Measurements from ENCODE around the gene RASGRF2. TPM values are rescaled to one million over a fixed set of nuclear protein-coding genes. Genes with fewer than 3 reads are reported as not detected.
A peak's percentile ranks its signal among the peaks of the same experiment; 100 is the strongest.

Gene RASGRF2
- total and polyA plus RNA-seq, 2 experiments from 2014 or later = 0.04 TPM; not detected in 1

DNA sequence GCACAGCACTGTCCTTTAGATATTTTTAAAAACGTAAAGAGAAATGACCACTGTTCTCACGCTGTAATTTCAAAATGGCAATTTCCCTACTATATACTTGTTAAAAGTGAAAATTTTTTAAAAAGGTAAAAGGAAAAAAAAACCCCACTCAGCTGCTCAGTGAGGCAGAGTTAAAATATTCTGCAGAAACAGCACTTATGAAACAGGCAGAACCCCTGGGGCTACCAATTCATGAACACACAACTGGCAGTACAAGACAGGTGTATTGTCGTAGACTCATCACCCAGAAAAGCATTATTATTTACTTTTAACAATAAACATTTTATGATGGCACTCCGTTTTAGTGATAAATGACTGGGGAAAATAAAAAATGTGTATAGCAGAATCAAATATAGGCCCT lies 1.5 kb upstream of the RASGRF2 start:
- Histone ChIP-seq H2AFZ (no peak overlapping the region), H3K9me2 (ENCODE audit: insufficient read depth) (no peaks in the 10 kb centered on the region), H3K4me1 (ENCODE audit: insufficient read depth) (no peaks in the 10 kb centered on the region), H3K9ac (no peak overlapping the region), H3K27ac (no peak overlapping the region), H3F3A (ENCODE audit: insufficient read depth) (no peaks in the 10 kb centered on the region), H3K9me3 (ENCODE audit: low read depth) (no peaks in the 10 kb centered on the region), H3K4me3 (no peak overlapping the region), H3K27me3 (replicated peaks; ENCODE audit: insufficient read depth) (peaks cover 70% of the 10 kb centered on the region), H3K4me2 (ENCODE audit: unreplicated experiment) (no peak overlapping the region), H3K79me2 (ENCODE audit: insufficient read depth) (no peaks in the 10 kb centered on the region), H3K36me3 (ENCODE audit: low read depth) (no peaks in the 10 kb centered on the region), H4K20me1 (ENCODE audit: insufficient read depth) (no peaks in the 10 kb centered on the region)
- DNase-seq = no peak
- no peak for TF ChIP-seq EZH2phosphoT487 (IDR thresholded peaks at IDR 0.05; ENCODE audit: insufficient read depth, low read depth)
- TF ChIP-seq EZH2 (IDR thresholded peaks at IDR 0.05; ENCODE audit: insufficient read depth, poor library complexity, severe bottlenecking) = no peak
- in situ Hi-C loops (cut with MboI) = no loop called here
- WGBS, 2 experiments (ENCODE audit: low coverage in 1 of 2, low lambda C conversion rate in 2 of 2, missing lambda C conversion rate in 2 of 2) = 50 to 51% methylated on average over 4 of the region's 4 CpGs

DNA sequence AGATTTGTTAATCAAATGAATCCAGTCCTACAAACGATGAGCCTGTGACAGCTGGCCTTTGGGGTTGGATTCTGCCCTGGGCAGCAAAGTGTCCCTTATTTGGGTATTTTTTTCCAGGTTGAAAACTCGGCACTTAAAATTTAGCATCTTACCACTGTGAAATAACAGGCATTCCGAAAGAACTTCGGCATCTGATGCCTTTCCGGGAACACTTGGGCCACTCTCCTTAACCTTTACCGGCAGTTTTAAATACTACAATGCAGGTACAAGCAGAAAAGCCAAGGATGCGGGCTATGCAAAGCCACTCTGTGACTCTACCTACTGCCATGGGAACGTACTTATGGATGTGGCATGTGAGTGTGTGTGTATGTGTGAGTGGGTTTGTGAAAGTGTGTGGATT lies 1.0 kb upstream of the RASGRF2 start:
- no peak overlapping the region for H2AFZ ChIP-seq
- H3K4me2 ChIP-seq (ENCODE audit: unreplicated experiment) = no peak overlapping the region
- 67 to 72% methylated on average over 8 of the region's 8 CpGs for WGBS, 2 experiments (ENCODE audit: low coverage in 1 of 2, low lambda C conversion rate in 2 of 2, missing lambda C conversion rate in 2 of 2)
- peaks cover 70% of the 10 kb centered on the region for H3K27me3 ChIP-seq (replicated peaks; ENCODE audit: insufficient read depth)
- H3F3A ChIP-seq (ENCODE audit: insufficient read depth) = no peaks in the 10 kb centered on the region
- no peak for DNase-seq
- no peak overlapping the region for H3K4me3 ChIP-seq
- H3K9me3 ChIP-seq (ENCODE audit: low read depth) = no peaks in the 10 kb centered on the region
- no peak overlapping the region for H3K9ac ChIP-seq
- no peaks in the 10 kb centered on the region for H4K20me1 ChIP-seq (ENCODE audit: insufficient read depth)
- no peak overlapping the region for H3K27ac ChIP-seq
- no peaks in the 10 kb centered on the region for H3K4me1 ChIP-seq (ENCODE audit: insufficient read depth)
- TF ChIP-seq EZH2 (IDR thresholded peaks at IDR 0.05; ENCODE audit: insufficient read depth, poor library complexity, severe bottlenecking) = no peak
- TF ChIP-seq EZH2phosphoT487 (IDR thresholded peaks at IDR 0.05; ENCODE audit: insufficient read depth, low read depth) = no peak
- in situ Hi-C loops (cut with MboI) = no loop called here
- H3K79me2 ChIP-seq (ENCODE audit: insufficient read depth) = no peaks in the 10 kb centered on the region
- H3K9me2 ChIP-seq (ENCODE audit: insufficient read depth) = no peaks in the 10 kb centered on the region
- no peaks in the 10 kb centered on the region for H3K36me3 ChIP-seq (ENCODE audit: low read depth)

DNA sequence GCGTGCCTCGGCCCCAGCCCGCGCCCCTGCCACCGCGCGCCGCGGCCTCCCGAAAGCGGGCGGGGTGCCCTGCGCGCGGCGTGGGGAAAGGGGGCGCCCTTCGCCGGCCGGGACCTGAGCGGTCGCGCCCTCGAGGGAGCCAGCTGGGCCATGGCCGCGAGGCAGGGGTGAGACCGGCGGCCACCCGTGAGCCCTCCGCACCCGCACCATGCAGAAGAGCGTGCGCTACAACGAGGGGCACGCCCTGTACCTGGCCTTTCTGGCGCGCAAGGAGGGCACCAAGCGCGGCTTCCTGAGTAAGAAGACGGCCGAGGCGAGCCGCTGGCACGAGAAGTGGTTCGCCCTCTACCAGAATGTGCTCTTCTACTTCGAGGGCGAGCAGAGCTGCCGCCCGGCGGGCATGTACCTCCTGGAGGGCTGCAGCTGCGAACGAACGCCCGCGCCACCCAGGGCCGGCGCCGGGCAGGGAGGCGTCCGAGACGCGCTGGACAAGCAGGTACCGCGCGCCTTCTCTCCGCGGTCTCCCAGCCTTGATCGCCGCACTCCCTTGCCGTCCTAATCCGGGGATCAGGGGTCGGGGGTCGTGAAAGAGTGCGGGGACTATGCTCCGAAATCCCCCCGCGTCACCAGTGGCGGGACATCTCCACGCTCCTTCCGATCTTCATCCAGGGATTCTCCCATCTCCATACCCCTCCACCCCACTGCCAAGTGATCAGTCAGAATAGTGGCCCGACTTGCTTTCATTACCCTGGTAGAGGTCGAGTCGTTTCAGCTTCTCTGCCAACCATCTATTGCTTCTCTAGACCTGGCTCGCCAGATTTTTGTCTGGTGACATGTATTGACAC lies 590 bp downstream of the RASGRF2 start:
- H3K36me3 ChIP-seq (ENCODE audit: low read depth) = no peaks in the 10 kb centered on the region
- no peak for TF ChIP-seq EZH2phosphoT487 (IDR thresholded peaks at IDR 0.05; ENCODE audit: insufficient read depth, low read depth)
- no peak for TF ChIP-seq EZH2 (IDR thresholded peaks at IDR 0.05; ENCODE audit: insufficient read depth, poor library complexity, severe bottlenecking)
- H3K4me2 ChIP-seq (ENCODE audit: unreplicated experiment) = no peak overlapping the region
- DNase-seq = peak; percentile 19
- in situ Hi-C loops (cut with MboI) = no loop called here
- no peak overlapping the region for H3K27ac ChIP-seq
- peak overlapping the region; percentile 39; the same call in 1 of the 2 replicates for H3K4me3 ChIP-seq
- H4K20me1 ChIP-seq (ENCODE audit: insufficient read depth) = no peaks in the 10 kb centered on the region
- no peak overlapping the region for H3K9ac ChIP-seq
- H3K9me3 ChIP-seq (ENCODE audit: low read depth) = no peaks in the 10 kb centered on the region
- no peaks in the 10 kb centered on the region for H3F3A ChIP-seq (ENCODE audit: insufficient read depth)
- 2 to 4% methylated on average over 69 to 78 of the region's 84 CpGs for WGBS, 2 experiments (ENCODE audit: low coverage in 1 of 2, low lambda C conversion rate in 2 of 2, missing lambda C conversion rate in 2 of 2)
- H3K9me2 ChIP-seq (ENCODE audit: insufficient read depth) = no peaks in the 10 kb centered on the region
- no peaks in the 10 kb centered on the region for H3K4me1 ChIP-seq (ENCODE audit: insufficient read depth)
- H3K79me2 ChIP-seq (ENCODE audit: insufficient read depth) = no peaks in the 10 kb centered on the region
- peaks cover 78% of the 10 kb centered on the region for H3K27me3 ChIP-seq (replicated peaks; ENCODE audit: insufficient read depth)
- H2AFZ ChIP-seq = no peak overlapping the region

DNA sequence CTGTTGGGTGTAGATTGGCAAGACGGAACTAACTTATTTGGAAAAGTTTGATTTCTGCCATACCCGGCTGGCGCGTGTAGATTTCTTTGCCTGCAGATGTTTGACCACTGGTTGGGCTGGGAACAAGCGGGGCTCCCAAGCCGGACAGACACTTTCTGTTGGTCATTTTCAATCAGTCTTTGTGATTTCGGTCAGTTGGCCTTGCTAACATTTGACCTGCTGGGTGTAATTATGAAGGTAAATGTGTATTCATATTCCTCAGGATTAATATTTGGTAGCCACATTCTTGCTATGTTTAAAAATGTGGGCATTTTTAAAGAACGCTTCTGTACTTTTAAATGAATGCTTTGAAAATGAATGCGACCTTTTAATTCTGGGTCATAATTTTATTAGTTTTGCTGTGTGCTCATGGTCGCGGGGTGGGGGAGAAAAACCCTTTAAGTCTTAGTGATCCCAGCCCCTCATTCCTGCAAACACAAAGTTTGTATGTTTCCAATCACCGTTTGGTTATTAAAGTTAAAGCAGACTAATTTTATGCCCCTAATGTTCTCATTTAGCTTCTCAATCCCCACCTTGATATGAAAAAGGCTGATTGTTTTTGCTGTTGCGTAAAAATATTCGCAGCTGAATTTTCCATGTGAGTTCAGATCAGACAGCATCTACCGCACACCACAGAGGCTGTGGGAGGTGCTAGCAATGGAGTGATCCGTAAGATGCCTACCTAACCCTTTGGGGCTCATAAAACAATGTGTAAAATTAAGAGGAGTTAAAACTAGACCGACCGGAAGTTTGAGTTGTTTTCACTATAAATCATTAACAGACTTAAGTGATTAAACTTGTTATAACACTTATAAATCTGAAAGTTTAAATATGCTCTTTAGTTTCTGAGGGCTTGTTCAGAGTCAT lies 1.5 kb downstream of the RASGRF2 start:
- no peak overlapping the region for H2AFZ ChIP-seq
- H3K9me3 ChIP-seq (ENCODE audit: low read depth) = no peaks in the 10 kb centered on the region
- H3K79me2 ChIP-seq (ENCODE audit: insufficient read depth) = no peaks in the 10 kb centered on the region
- no peak overlapping the region for H3K9ac ChIP-seq
- TF ChIP-seq EZH2 (IDR thresholded peaks at IDR 0.05; ENCODE audit: insufficient read depth, poor library complexity, severe bottlenecking) (peak; percentile 90), EZH2phosphoT487 (IDR thresholded peaks at IDR 0.05; ENCODE audit: insufficient read depth, low read depth) (0 out of 2 replicates have a peak, but pooled peaks have one; percentile 21)
- H4K20me1 ChIP-seq (ENCODE audit: insufficient read depth) = no peaks in the 10 kb centered on the region
- H3K4me3 ChIP-seq = no peak overlapping the region
- H3K27me3 ChIP-seq (replicated peaks; ENCODE audit: insufficient read depth) = peaks cover 71% of the 10 kb centered on the region
- H3K4me2 ChIP-seq (ENCODE audit: unreplicated experiment) = no peak overlapping the region
- H3K9me2 ChIP-seq (ENCODE audit: insufficient read depth) = no peaks in the 10 kb centered on the region
- H3K4me1 ChIP-seq (ENCODE audit: insufficient read depth) = no peaks in the 10 kb centered on the region
- WGBS, 2 experiments (ENCODE audit: low coverage in 1 of 2, low lambda C conversion rate in 2 of 2, missing lambda C conversion rate in 2 of 2) = 44 to 45% methylated on average over 18 of the region's 18 CpGs
- H3K36me3 ChIP-seq (ENCODE audit: low read depth) = no peaks in the 10 kb centered on the region
- no peak overlapping the region for H3K27ac ChIP-seq
- DNase-seq = no peak
- in situ Hi-C loops (cut with MboI) = no loop called here
- H3F3A ChIP-seq (ENCODE audit: insufficient read depth) = no peaks in the 10 kb centered on the region

Data from GM23248 (cell line).